ENCODE measurements around the gene EGR4.

The EGR4 gene

GRCh38 chr2:73290049-73290839 is 3.1 kb downstream of the EGR4 start:
- DNase-seq (ENCODE audit: low spot score) = no peak

GRCh38 chr2:73289304-73289703 is 4.0 kb downstream of the EGR4 start:
- no peak for DNase-seq (ENCODE audit: low spot score)

GRCh38 chr2:73286134-73286655 is 7.2 kb downstream of the EGR4 start:
- no peak for DNase-seq (ENCODE audit: low spot score)

GRCh38 chr2:73285159-73285739 is 8.1 kb downstream of the EGR4 start:
- no peak for DNase-seq (ENCODE audit: low spot score)

- no peak for DNase-seq (ENCODE audit: low spot score)
These were observed 8.8 kb downstream of the EGR4 start, which contains the start of gene FBXO41 for GRCh38 chr2:73284296-73285158. TSS of gene FBXO41 (minus strand) at chr2:73284478. CDS start at chr2:73269630, 14,848 bp downstream.

GRCh38 chr2:73283545-73284295 is 9.6 kb downstream of the EGR4 start:
- DNase-seq (ENCODE audit: low spot score) = no peak

GRCh38 chr2:73282924-73283544 is 10.3 kb downstream of the EGR4 start:
- no peak for DNase-seq (ENCODE audit: low spot score)

GRCh38 chr2:73281244-73281643 is 12.1 kb downstream of the EGR4 start:
- DNase-seq (ENCODE audit: low spot score) = no peak

- no peak for DNase-seq (ENCODE audit: low spot score)
These were observed 13.5 kb downstream of the EGR4 start for GRCh38 chr2:73279852-73280251.

GRCh38 chr2:73272270-73272669 is 21.1 kb downstream of the EGR4 start:
- no peak for DNase-seq (ENCODE audit: low spot score)

GRCh38 chr2:73269686-73270465 is 23.5 kb downstream of the EGR4 start:
- DNase-seq (ENCODE audit: low spot score) = no peak

GRCh38 chr2:73268830-73269685 is 24.3 kb downstream of the EGR4 start:
- DNase-seq (ENCODE audit: low spot score) = no peak

- DNase-seq (ENCODE audit: low spot score) = no peak
These were observed 24.9 kb downstream of the EGR4 start for GRCh38 chr2:73268366-73268829.

- DNase-seq (ENCODE audit: low spot score) = no peak
These were observed 26.3 kb downstream of the EGR4 start for GRCh38 chr2:73267008-73267407.

- DNase-seq (ENCODE audit: low spot score) = no peak
These were observed 27.1 kb downstream of the EGR4 start for GRCh38 chr2:73266061-73266901.

GRCh38 chr2:73265298-73266060 is 27.9 kb downstream of the EGR4 start:
- no peak for DNase-seq (ENCODE audit: low spot score)

GRCh38 chr2:73264783-73265182 is 28.6 kb downstream of the EGR4 start:
- DNase-seq (ENCODE audit: low spot score) = no peak

GRCh38 chr2:73264332-73264606 is 29.1 kb downstream of the EGR4 start:
- DNase-seq (ENCODE audit: low spot score) = no peak
